GM12872 (cell line): ENCODE measurements around the gene SESN2.

Experiments used
- TF ChIP-seq, protein P1 (sequence below): IDR thresholded peaks from 3 replicates; pipeline ENCODE4 v1.5.1; 2011; ENCODE audit warnings: low read depth, mild to moderate bottlenecking, low read length, moderate library complexity; ENCODE audit not compliant: insufficient read depth

Gene SESN2

DNA sequence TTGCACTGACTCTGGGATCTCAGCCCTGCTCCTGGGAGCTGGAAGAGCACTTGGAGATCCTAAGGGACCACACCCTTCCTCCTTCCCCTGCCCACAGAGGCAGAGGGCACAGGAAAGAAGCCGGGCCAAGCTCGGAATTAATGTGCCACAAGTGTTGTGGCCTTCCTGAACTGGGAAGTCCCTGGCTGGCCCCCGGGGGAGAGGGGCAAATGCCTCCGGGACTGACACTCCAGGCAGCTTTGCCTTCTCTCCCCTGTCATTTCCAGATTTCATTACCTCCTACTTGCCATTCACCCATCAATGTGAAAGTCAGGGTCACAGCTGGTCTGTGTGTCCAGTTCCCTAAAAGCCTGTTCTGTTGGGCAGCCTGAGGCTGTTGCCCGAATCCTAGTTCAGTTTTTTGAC lies 21.7 kb downstream of the SESN2 start:
- TF ChIP-seq, protein P1, sequence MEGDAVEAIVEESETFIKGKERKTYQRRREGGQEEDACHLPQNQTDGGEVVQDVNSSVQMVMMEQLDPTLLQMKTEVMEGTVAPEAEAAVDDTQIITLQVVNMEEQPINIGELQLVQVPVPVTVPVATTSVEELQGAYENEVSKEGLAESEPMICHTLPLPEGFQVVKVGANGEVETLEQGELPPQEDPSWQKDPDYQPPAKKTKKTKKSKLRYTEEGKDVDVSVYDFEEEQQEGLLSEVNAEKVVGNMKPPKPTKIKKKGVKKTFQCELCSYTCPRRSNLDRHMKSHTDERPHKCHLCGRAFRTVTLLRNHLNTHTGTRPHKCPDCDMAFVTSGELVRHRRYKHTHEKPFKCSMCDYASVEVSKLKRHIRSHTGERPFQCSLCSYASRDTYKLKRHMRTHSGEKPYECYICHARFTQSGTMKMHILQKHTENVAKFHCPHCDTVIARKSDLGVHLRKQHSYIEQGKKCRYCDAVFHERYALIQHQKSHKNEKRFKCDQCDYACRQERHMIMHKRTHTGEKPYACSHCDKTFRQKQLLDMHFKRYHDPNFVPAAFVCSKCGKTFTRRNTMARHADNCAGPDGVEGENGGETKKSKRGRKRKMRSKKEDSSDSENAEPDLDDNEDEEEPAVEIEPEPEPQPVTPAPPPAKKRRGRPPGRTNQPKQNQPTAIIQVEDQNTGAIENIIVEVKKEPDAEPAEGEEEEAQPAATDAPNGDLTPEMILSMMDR: no peak

DNA sequence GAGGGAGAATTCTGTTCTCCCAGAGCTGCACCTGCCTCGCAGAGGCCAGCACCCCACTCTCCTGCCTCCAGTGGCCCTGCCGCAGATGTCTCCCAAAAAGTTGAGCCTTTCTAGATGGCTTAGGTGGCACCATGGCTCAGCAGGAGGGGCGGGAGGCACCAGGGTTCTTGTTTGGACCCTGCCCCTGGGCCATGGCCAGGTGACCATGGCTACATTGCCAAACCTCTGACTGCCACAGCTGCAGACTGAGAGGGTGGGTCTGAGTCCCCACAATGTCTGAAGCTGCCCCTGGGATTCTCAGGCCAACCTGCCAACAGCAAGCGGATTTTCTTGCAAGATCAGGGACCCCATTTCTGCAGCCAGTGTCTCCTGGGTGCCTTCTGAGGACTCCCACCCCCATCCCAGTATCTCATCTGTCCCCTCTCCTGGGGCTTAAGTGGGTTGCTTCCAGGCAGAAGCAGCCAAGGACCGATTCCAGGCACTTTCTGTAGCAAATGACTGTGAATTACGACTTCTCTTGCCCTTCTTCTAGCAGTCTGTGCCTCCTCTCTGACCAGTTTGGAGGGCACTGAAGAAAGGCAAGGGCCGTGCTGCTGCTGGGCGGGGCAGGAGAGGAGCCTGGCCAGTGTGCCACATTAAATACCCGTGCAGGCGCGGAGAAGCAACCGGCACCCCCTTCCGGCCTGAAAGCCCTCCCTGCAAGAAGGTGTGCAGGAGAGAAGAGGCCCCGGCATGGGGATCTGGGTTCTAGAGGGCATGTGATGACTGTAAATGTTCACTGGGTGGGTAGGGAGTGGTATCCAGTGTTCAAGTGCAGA lies 22.5 kb downstream of the SESN2 start:
- TF ChIP-seq, protein P1: no peak

DNA sequence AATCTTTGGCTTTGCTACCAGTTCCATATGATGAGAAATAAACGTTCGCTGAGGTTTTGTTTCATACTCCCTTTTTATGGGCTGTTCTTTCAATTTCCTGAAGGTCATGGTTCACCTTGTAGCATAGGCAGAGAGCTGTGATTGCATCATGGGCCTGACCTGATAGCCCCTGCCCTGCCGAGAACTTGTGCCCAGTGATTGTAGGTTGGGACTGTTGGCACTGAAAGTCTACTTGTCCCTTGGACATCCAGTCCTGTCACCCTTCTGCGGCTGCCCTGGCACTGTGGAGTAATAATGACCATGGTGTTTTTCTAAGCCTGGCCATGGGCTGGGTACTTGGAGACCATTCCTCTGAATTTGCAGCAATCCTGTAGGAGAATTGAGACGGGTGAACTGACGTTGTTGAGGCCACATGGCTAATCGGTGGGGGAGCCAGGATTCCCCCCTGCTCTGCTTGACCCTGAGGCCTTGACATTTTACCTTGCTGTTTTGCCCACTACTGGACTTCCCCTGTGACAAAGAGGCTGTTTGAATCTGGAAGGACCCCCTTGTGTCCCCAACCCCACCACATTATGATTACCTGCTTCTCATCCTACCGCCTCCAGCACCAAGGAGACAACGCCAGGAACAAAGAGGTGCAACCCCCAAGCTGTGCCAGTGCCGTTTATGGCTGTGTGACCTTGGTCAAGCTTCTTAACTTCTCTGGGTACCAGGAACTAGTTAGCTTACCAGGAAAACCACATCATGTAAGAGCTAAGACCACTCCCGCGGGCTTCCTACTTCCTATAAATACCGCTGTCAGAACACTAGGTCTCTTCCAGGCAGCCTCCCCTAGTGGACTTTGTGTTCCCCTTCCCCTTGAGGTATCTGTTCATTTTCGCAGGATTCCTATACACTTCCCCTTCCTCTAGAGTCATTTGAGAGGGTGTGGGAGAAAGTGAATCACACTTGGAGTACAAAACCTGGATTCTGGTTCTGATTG lies 23.4 kb downstream of the SESN2 start:
- TF ChIP-seq, protein P1: no peak

DNA sequence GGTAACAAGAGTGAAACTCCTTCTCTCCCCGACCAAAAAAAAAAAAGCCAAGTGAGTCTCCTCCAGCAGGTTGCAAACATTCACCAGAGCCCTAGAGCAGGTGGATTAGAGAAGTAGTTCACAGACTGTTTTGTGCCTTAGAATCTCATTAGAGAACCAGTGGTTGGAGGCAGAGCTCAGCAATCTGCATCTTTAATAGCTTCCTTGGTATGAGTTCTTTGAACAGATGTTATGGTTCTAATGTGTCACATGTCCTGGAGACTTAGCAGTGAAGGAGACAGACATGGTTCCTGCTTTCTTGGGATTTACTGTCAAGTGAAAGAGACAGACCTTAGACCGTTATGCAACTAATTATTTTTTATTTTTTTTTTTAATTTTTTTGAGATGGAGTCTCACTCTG lies 26.8 kb downstream of the SESN2 start:
- TF ChIP-seq, protein P1: no peak

DNA sequence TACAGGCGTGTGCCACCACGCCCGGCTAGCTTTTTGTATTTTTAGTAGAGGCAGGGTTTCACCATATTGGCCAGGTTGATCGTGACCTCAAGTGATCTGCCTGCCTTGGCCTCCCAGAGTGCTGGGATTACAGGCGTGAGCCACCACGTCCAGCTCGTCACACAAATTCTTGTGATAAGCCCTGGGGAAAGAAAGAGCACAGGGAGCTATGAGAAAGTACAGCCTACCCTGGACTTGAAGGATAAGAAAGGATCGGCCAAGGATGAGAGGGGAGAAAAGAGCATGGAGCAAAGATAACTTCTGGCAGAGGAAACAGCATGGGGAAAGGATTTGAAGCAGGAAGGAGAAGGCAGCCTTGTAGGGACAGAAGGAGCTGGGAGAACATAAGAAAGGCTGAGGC lies 29.2 kb downstream of the SESN2 start:
- TF ChIP-seq, protein P1: no peak

DNA sequence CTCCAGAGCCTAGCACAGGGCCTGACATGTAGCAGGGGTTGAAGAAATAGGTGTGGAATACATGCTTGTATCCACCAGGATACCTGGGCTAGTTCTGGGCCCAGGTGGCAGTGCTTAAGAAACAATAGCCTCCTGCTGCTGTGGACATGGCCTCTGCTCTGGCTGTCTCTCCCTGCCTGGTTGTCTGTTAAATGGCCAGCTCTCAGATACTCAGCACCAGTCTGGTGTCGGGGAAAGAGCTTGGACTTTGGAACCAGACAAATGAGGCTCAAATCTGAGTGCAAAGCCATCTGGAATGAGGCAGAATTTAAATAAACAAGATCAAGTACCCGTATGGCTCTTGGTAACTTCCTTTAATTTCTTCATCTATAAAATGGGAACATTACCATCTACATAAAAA lies 31.5 kb downstream of the SESN2 start:
- TF ChIP-seq, protein P1: no peak

DNA sequence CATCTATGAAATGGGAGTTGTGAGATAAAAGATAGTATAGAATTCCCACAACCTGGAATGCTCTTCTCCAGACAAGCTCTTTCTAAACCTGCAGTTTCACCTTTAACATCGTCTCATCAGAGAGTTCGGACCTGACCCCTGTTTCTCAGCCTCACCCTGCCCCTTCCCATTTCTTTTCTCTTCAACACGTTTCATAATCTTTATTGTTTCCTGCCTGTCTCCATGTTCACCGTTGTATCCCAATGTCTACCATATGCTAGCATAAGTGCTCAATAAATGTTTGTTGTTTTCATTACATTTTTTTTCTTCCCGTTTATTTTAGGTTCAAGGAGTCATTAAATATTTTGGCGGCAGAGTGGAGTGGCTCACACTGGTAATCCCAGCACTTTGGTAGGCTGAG lies 32.4 kb downstream of the SESN2 start:
- TF ChIP-seq, protein P1: no peak
